CD14-positive monocyte (primary cell): ENCODE results near the gene GMDS. TPM values are rescaled to one million over a fixed set of nuclear protein-coding genes. Genes with fewer than 3 reads are reported as not detected.

Experiments
- DNase-seq, 3 donors: peaks; one replicate each; pipeline ENCODE4 v3.0.0-alpha.2; 2011 to 2022
- H2AFZ ChIP-seq: 2 replicates; pipeline ENCODE4 v1.6.0; 2012; ENCODE audit warnings: mild to moderate bottlenecking, low read depth, low read length, inconsistent platforms; ENCODE audit not compliant: insufficient read depth, poor library complexity, severe bottlenecking
- H3K27ac ChIP-seq, 2 donors: 1 replicate in 1 of 2; 2 replicates in 1 of 2; pipeline ENCODE4 v1.5.1; 2012 to 2013; ENCODE audit warnings: low read length in 2 of 2, control low read depth in 1 of 2, inconsistent platforms in 1 of 2, low read depth in 1 of 2, mild to moderate bottlenecking in 1 of 2
- H3K27me3 ChIP-seq, 2 donors: one replicate each; pipeline versions ENCODE4 v1.6.0 to v1.6.1; 2011 to 2013; ENCODE audit warnings: low read length in 2 of 2; ENCODE audit not compliant: control insufficient read depth in 2 of 2, insufficient read depth in 2 of 2
- H3K36me3 ChIP-seq, 2 donors: replicated peaks in 1 of 2; 1 replicate in 1 of 2; 2 replicates in 1 of 2; pipeline versions ENCODE4 v1.5.1 to v1.6.1; 2012 to 2013; ENCODE audit warnings: low read length in 2 of 2, control low read depth in 1 of 2, inconsistent platforms in 1 of 2, mild to moderate bottlenecking in 1 of 2; ENCODE audit not compliant: insufficient read depth in 2 of 2, control insufficient read depth in 1 of 2
- H3K4me1 ChIP-seq, 2 donors: 1 replicate in 1 of 2; 2 replicates in 1 of 2; pipeline versions ENCODE4 v1.5.1 to v1.6.1; 2012 to 2013; ENCODE audit warnings: low read length in 2 of 2, control low read depth in 1 of 2, inconsistent platforms in 1 of 2, mild to moderate bottlenecking in 1 of 2, moderate library complexity in 1 of 2; ENCODE audit not compliant: insufficient read depth in 2 of 2, control insufficient read depth in 1 of 2
- H3K4me2 ChIP-seq: replicated peaks from 2 replicates; pipeline ENCODE3; 2012; ENCODE audit warnings: low read length, moderate library complexity, mild to moderate bottlenecking; ENCODE audit not compliant: poor library complexity, severe bottlenecking; ENCODE audit errors: extremely low read depth
- H3K4me3 ChIP-seq, 3 experiments: fragments of 200-600 bp in 1 of 3; sonication (generic) in 1 of 3; replicated peaks in 1 of 3; 1 replicate in 2 of 3; 2 replicates in 1 of 3; pipeline ENCODE4 v1.5.1; 2011 to 2013; ENCODE audit warnings: low read length in 3 of 3, mild to moderate bottlenecking in 3 of 3, control low read depth in 2 of 3, low read depth in 2 of 3, inconsistent platforms in 1 of 3, moderate library complexity in 1 of 3
- H3K79me2 ChIP-seq: 2 replicates; pipeline ENCODE4 v1.6.0; 2012; ENCODE audit warnings: mild to moderate bottlenecking, control low read depth, inconsistent platforms, low read length, moderate library complexity; ENCODE audit not compliant: insufficient read depth
- H3K9ac ChIP-seq: 2 replicates; pipeline ENCODE4 v1.6.0; 2017; ENCODE audit warnings: low read length, mild to moderate bottlenecking; ENCODE audit not compliant: insufficient read depth, poor library complexity, severe bottlenecking
- H3K9me3 ChIP-seq, 2 donors: replicated peaks in 1 of 2; 1 replicate in 1 of 2; 2 replicates in 1 of 2; pipeline versions ENCODE4 v1.5.1 to v1.6.1; 2012 to 2013; ENCODE audit warnings: low read length in 2 of 2, control low read depth in 1 of 2; ENCODE audit not compliant: control insufficient read depth in 1 of 2, insufficient read depth in 1 of 2
- H4K20me1 ChIP-seq: 2 replicates; pipeline ENCODE4 v1.6.0; 2012; ENCODE audit warnings: mild to moderate bottlenecking, low read length, control low read depth, moderate library complexity; ENCODE audit not compliant: insufficient read depth
- H3K27ac Mint-ChIP-seq, 7 donors: one replicate each; pipeline ENCODE4 v1.8.0; 2020; ENCODE audit warnings: mild to moderate bottlenecking in 7 of 7, mixed read lengths in 7 of 7, moderate library complexity in 6 of 7, inconsistent platforms in 2 of 7
- H3K27me3 Mint-ChIP-seq, 3 donors: one replicate each; pipeline ENCODE4 v1.8.0; 2021 to 2022; ENCODE audit warnings: low read depth in 3 of 3, mild to moderate bottlenecking in 3 of 3, mixed read lengths in 3 of 3, moderate library complexity in 3 of 3, inconsistent platforms in 1 of 3
- H3K36me3 Mint-ChIP-seq, 2 donors: one replicate each; pipeline ENCODE4 v1.8.0; 2020; ENCODE audit warnings: mixed read lengths in 2 of 2, inconsistent platforms in 1 of 2, mild to moderate bottlenecking in 1 of 2
- H3K4me1 Mint-ChIP-seq: one replicate; pipeline ENCODE4 v1.8.0; 2020; ENCODE audit warnings: mild to moderate bottlenecking, mixed read lengths
- H3K4me3 Mint-ChIP-seq, 2 donors: one replicate each; pipeline ENCODE4 v1.8.0; 2020; ENCODE audit warnings: mild to moderate bottlenecking in 2 of 2, mixed read lengths in 2 of 2, moderate library complexity in 1 of 2
- H3K9me3 Mint-ChIP-seq, 7 donors: one replicate each; pipeline ENCODE4 v1.8.0; 2020 to 2022; ENCODE audit warnings: mixed read lengths in 7 of 7, mild to moderate bottlenecking in 6 of 7, moderate library complexity in 6 of 7, inconsistent platforms in 2 of 7
- CTCF ChIP-seq: fragments of 200-600 bp; IDR thresholded peaks from one replicate; pipeline ENCODE4 v1.8.0; 2022; ENCODE audit warnings: antibody characterized with exemption, mild to moderate bottlenecking
- WGBS: methylation state at CpG from one replicate; pipeline ENCODE4 v1.1.5; 2013; ENCODE audit warnings: missing lambda C conversion rate; ENCODE audit not compliant: insufficient coverage; 5-methylcytosine and 5-hydroxymethylcytosine counted together
- intact Hi-C, 2 donors: fragments of 100-400 bp; cut with micrococcal nuclease; formaldehyde crosslinking; loops; one replicate each; pipeline versions ENCODE4 v1.15.0 to v1.15.1; 2023
- polyA plus RNA-seq, 3 donors: library from polyadenylated mRNA; depleted of rRNA in 1 of 3; unstranded in 2 of 3; stranded (reverse) in 1 of 3; fragments of 300-500 nt in 2 of 3; fragments of >200 nt in 1 of 3; fragmentation: Illumina TruSeq in 2 of 3; gene quantifications; 1 replicate in 2 of 3; 2 replicates in 1 of 3; pipeline ENCODE4 v1.2.3, GENCODE V29; 2012 to 2021

GMDS gene
- polyA plus RNA-seq, 3 donors: 10.5 to 19.9 (median 17.6) TPM

GRCh38 chr6:2235777-2236495, 9.5 kb downstream of the GMDS start:
- no peaks in the 10 kb centered on the region for H4K20me1 ChIP-seq
- no peak for TF ChIP-seq CTCF
- H3K27ac ChIP-seq: no peak overlapping the region
- H2AFZ ChIP-seq: no peak overlapping the region
- intact Hi-C loops: no loop called here
- H3K27ac Mint-ChIP-seq: no peak overlapping the region
- H3K36me3 ChIP-seq: no peaks in the 10 kb centered on the region
- H3K79me2 ChIP-seq: peaks cover 26% of the 10 kb centered on the region
- peaks cover 0 to 3% of the 10 kb centered on the region in 2 donors for H3K36me3 Mint-ChIP-seq
- no peaks in the 10 kb centered on the region for H3K9me3 ChIP-seq
- no peak overlapping the region for H3K4me2 ChIP-seq
- DNase-seq: no peak
- H3K9me3 Mint-ChIP-seq: no peaks in the 10 kb centered on the region
- 100% methylated on average over 1 of the region's 2 CpGs for WGBS
- H3K4me3 Mint-ChIP-seq: no peak overlapping the region
- no peak overlapping the region for H3K4me3 ChIP-seq
- no peaks in the 10 kb centered on the region for H3K27me3 ChIP-seq
- H3K9ac ChIP-seq: no peak overlapping the region
- H3K4me1 ChIP-seq: no peaks in the 10 kb centered on the region
- peaks cover 0 to 1% (median 0%) of the 10 kb centered on the region in 3 donors for H3K27me3 Mint-ChIP-seq
- H3K4me1 Mint-ChIP-seq: peaks cover 5% of the 10 kb centered on the region

- Histone ChIP-seq H3K4me2 (no peak overlapping the region), H3K36me3 (no peaks in the 10 kb centered on the region), H2AFZ (no peak overlapping the region), H3K9ac (no peak overlapping the region), H4K20me1 (no peaks in the 10 kb centered on the region), H3K9me3 (no peaks in the 10 kb centered on the region), H3K27ac (no peak overlapping the region), H3K4me3 (no peak overlapping the region), H3K79me2 (no peaks in the 10 kb centered on the region), H3K4me1 (no peaks in the 10 kb centered on the region), H3K27me3 (no peaks in the 10 kb centered on the region)
- Mint-ChIP-seq H3K9me3 (no peaks in the 10 kb centered on the region), H3K4me3 (no peak overlapping the region), H3K36me3 (no peaks in the 10 kb centered on the region), H3K27me3 (peaks cover 0 to under 1% (median 0%) of the 10 kb centered on the region in 3 donors), H3K4me1 (peaks cover 6% of the 10 kb centered on the region), H3K27ac (no peak overlapping the region)
- WGBS: 94% methylated on average over 7 of the region's 9 CpGs
- intact Hi-C loops: no loop called here
- TF ChIP-seq CTCF: no peak
- no peak for DNase-seq
Measured at GRCh38 chr6:2232445-2232844, 13.0 kb downstream of the GMDS start.
